MCF 10A (cell line): ENCODE measurements around the gene MYO1D. TPM values are rescaled to one million over a fixed set of nuclear protein-coding genes. Genes with fewer than 3 reads are reported as not detected.

Source experiments
- BruUV-seq: library from RNA; stranded (reverse); fragments of 400-500 nt; replicated peaks from 2 replicates; lab custom pipeline; 2021; lab: Mats Ljungman, UMichigan
- CTCF ChIA-PET: fragments of 300-600 bp; sonication (Branson Sonifier 250); formaldehyde crosslinking; extraction: SDS; loops from one replicate; lab custom pipeline; 2021; ENCODE audit warnings: antibody characterized with exemption, inconsistent platforms; lab: Yijun Ruan, JAX
- POLR2A ChIA-PET: fragments of 300-600, 350-650 bp; sonication (Branson Sonifier 250); formaldehyde crosslinking; extraction: SDS; loops from one replicate; lab custom pipeline; 2020; ENCODE audit warnings: antibody characterized with exemption, inconsistent platforms; lab: Yijun Ruan, JAX
- DNase-seq: peaks from one replicate; pipeline ENCODE4 v3.0.0-alpha.2; 2018; ENCODE audit not compliant: unreplicated experiment
- H3K27ac Mint-ChIP-seq: one replicate; pipeline ENCODE4 v1.8.0; 2022; ENCODE audit warnings: mild to moderate bottlenecking, low read depth, mixed read lengths; ENCODE audit not compliant: unreplicated experiment
- H3K27me3 Mint-ChIP-seq: one replicate; pipeline ENCODE4 v1.8.0; 2022; ENCODE audit warnings: mixed read lengths; ENCODE audit not compliant: insufficient read depth, unreplicated experiment
- H3K36me3 Mint-ChIP-seq: one replicate; pipeline ENCODE4 v1.8.0; 2022; ENCODE audit warnings: mild to moderate bottlenecking, moderate library complexity, mixed read lengths; ENCODE audit not compliant: insufficient read depth, unreplicated experiment
- H3K4me1 Mint-ChIP-seq: one replicate; pipeline ENCODE4 v1.8.0; 2022; ENCODE audit warnings: mixed read lengths; ENCODE audit not compliant: insufficient read depth, unreplicated experiment
- H3K4me3 Mint-ChIP-seq: one replicate; pipeline ENCODE4 v1.8.0; 2022; ENCODE audit warnings: mild to moderate bottlenecking, moderate library complexity, mixed read lengths; ENCODE audit not compliant: unreplicated experiment
- H3K9me3 Mint-ChIP-seq: one replicate; pipeline ENCODE4 v1.8.0; 2022; ENCODE audit warnings: mixed read lengths; ENCODE audit not compliant: unreplicated experiment
- CTCF ChIP-seq: fragments of 200-600 bp; IDR thresholded peaks from one replicate; pipeline ENCODE4 v1.8.0; 2022; ENCODE audit warnings: antibody characterized with exemption, mild to moderate bottlenecking; ENCODE audit not compliant: unreplicated experiment
- intact Hi-C: fragments of 100-400 bp; cut with micrococcal nuclease; formaldehyde crosslinking; loops from 2 replicates; pipeline ENCODE4 v1.14.1; 2022
- total RNA-seq: library from RNA; stranded (reverse); gene quantifications from 2 replicates; pipeline ENCODE4 v1.2.3, GENCODE V29; 2022

The MYO1D gene
- total RNA-seq, 1 experiment from 2014 or later = 30.5 TPM

GRCh38 chr17:32801641-32802040 lies 75.3 kb downstream of the MYO1D start:
- BruUV-seq = no TSS peak
- H3K9me3 Mint-ChIP-seq = no peaks in the 10 kb centered on the region
- POLR2A ChIA-PET = interaction anchor here (0.6 to 2.2 kb wide), 2 partner anchors 75 to 321 kb away, joined by 6 to 15 read pairs; partner anchors contain the start of gene MYO1D
- no peak overlapping the region for H3K4me3 Mint-ChIP-seq
- H3K27ac Mint-ChIP-seq = no peak overlapping the region
- no peaks in the 10 kb centered on the region for H3K36me3 Mint-ChIP-seq
- TF ChIP-seq CTCF = no peak
- intact Hi-C loops = no loop called here
- CTCF ChIA-PET = interaction anchor here (0.6 to 5.2 kb wide), 4 partner anchors 19 to 369 kb away, joined by 4 to 59 read pairs (median 16); partner anchors contain the start of gene MYO1D
- no peak for DNase-seq
- H3K4me1 Mint-ChIP-seq = peaks cover 9% of the 10 kb centered on the region
- no peaks in the 10 kb centered on the region for H3K27me3 Mint-ChIP-seq

GRCh38 chr17:32801193-32801592 lies 75.7 kb downstream of the MYO1D start:
- DNase-seq = no peak
- H3K4me3 Mint-ChIP-seq = no peak overlapping the region
- intact Hi-C loops = no loop called here
- no TSS peak for BruUV-seq
- no peak overlapping the region for H3K27ac Mint-ChIP-seq
- H3K27me3 Mint-ChIP-seq = no peaks in the 10 kb centered on the region
- H3K36me3 Mint-ChIP-seq = no peaks in the 10 kb centered on the region
- no peaks in the 10 kb centered on the region for H3K9me3 Mint-ChIP-seq
- ChIA-PET POLR2A (interaction anchor here (1.3 to 1.5 kb wide), 2 partner anchors 27 to 76 kb away, joined by 3 to 6 read pairs; partner anchors contain the start of gene MYO1D), CTCF (interaction anchor here (1.0 to 5.2 kb wide), 5 partner anchors 18 to 104 kb away, joined by 3 to 59 read pairs (median 5); partner anchors contain the start of gene MYO1D)
- peaks cover 9% of the 10 kb centered on the region for H3K4me1 Mint-ChIP-seq
- TF ChIP-seq CTCF = no peak

- POLR2A ChIA-PET = interaction anchor here (1.2 to 1.7 kb wide), 2 partner anchors 29 to 78 kb away, joined by 3 to 5 read pairs; partner anchors contain the start of gene MYO1D
Measured at GRCh38 chr17:32798938-32799337, 78.0 kb downstream of the MYO1D start.

More at GRCh38 chr17:32798938-32799337, 78.0 kb downstream of the MYO1D start:
- intact Hi-C loops = no loop called here
- Mint-ChIP-seq H3K36me3 (no peaks in the 10 kb centered on the region), H3K27ac (no peak overlapping the region), H3K4me3 (no peak overlapping the region), H3K27me3 (no peaks in the 10 kb centered on the region), H3K9me3 (no peaks in the 10 kb centered on the region), H3K4me1 (peaks cover 6% of the 10 kb centered on the region)
- DNase-seq = no peak
- no peak for TF ChIP-seq CTCF
- BruUV-seq = no TSS peak
- CTCF ChIA-PET = interaction anchor here (0.8 to 5.2 kb wide), 3 partner anchors 15 to 111 kb away, joined by 3 to 59 read pairs (median 9); partner anchors contain the start of gene MYO1D
